ENCODE measurements around the gene CCSER1.

GRCh38 chr4:90162566-90162965 is 35.4 kb downstream of the CCSER1 start:
- no peak for TF ChIP-seq CTCF (IDR thresholded peaks at IDR 0.05)
- TF ChIP-seq POLR2AphosphoS5 (IDR thresholded peaks at IDR 0.05; ENCODE audit: low read depth, low read length), result no peak
- TF ChIP-seq TCF7L2 (IDR thresholded peaks at IDR 0.05; ENCODE audit: low read depth, low read length), result no peak
